ENCODE measurements around the gene NCLN.
A peak's percentile ranks its signal among the peaks of the same experiment; 100 is the strongest.
"Not testable (repeated sequence)": the region's sequence is repeated elsewhere in the genome, so short reads cannot be mapped to it uniquely, and the experiment has no call there.

The NCLN gene

DNA sequence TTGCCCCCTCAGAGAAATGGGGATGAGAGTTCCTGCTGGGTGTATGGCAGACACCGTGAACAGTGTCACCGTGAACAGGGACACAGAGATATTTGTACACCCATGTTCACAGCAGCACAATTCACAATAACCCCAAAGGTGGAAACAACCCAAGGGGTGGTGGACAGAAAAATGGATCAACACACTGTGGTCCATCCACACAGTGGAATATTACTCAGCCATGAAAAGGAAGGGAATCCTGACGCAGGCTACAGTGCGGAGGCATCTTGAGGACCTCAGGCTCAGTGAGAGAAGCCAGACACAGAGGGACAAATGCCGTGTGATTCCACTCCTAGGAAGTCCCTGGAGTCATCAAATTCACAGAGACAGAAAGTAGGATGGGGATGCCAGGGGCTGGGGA, 31.1 kb downstream of the NCLN start:
- TF ChIP-seq, protein P1, sequence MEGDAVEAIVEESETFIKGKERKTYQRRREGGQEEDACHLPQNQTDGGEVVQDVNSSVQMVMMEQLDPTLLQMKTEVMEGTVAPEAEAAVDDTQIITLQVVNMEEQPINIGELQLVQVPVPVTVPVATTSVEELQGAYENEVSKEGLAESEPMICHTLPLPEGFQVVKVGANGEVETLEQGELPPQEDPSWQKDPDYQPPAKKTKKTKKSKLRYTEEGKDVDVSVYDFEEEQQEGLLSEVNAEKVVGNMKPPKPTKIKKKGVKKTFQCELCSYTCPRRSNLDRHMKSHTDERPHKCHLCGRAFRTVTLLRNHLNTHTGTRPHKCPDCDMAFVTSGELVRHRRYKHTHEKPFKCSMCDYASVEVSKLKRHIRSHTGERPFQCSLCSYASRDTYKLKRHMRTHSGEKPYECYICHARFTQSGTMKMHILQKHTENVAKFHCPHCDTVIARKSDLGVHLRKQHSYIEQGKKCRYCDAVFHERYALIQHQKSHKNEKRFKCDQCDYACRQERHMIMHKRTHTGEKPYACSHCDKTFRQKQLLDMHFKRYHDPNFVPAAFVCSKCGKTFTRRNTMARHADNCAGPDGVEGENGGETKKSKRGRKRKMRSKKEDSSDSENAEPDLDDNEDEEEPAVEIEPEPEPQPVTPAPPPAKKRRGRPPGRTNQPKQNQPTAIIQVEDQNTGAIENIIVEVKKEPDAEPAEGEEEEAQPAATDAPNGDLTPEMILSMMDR (IDR thresholded peaks at IDR 0.05; ENCODE audit: extremely low read depth, missing control alignments): no peak
- no peak for DNase-seq (ENCODE audit: low spot score)

DNA sequence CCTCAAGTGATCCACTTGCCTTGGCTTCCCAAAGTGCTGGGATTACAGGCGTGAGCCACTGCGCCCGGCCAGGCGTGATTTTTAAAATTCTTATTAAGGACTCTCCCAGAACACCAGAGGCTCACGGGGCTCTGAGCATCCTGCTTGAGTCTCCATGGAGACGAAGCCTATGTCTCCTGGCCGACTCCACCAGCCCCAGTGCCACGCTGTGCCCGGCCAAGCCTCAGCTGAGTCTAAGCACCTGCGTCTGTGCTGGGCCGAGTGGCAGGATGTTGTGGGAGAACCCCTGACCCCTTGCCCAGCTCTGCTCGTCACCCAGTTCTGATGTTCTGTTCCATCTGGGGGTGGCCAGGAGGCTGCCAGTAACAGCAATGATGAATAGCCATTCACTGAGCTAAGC, 34.8 kb downstream of the NCLN start:
- TF ChIP-seq, protein P1 (IDR thresholded peaks at IDR 0.05; ENCODE audit: extremely low read depth, missing control alignments): no peak
- no peak for DNase-seq (ENCODE audit: low spot score)

DNA sequence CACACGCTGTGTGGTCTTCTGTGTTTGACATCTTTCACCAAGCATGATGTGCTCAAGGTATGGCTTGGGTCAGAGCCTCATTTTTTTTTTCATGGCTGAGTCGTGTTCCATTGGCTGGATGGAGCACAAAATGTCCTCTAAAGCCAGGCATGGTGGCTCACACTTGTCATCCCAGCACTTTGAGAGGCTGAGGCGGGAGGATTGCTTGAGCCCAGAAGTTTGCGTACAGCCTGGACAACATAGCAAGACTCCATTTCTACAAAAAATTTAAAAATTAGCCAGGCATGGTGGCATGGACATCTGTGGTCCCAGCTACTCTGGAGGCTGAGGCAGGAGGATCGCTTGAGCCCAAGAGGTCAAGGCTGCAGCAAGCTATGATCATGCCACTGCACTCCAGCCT, 35.8 kb downstream of the NCLN start:
- not testable (repeated sequence) for DNase-seq (ENCODE audit: low spot score)

DNA sequence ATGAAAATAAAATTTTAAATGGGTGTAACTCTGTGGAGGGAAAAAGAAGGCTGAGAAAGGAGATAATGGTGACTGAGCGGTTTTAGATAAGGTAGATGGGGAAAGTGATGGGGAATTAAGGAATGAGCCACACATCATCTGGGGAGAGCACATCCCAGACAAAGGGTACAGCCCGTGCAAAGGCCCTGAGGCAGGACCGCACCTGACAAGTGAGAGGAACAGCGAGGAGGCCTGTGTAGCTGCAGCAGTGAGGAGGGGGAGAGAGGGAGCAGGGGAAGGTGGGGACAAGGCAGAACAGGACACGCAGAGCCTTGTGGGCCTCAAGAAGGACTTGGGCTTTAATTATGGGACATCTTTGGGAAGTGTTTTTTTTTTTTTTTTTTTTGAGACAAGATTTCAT, 37.0 kb downstream of the NCLN start:
- peak; percentile 13 for DNase-seq (ENCODE audit: low spot score)
- TF ChIP-seq, protein P1 (IDR thresholded peaks at IDR 0.05; ENCODE audit: extremely low read depth, missing control alignments): no peak

DNA sequence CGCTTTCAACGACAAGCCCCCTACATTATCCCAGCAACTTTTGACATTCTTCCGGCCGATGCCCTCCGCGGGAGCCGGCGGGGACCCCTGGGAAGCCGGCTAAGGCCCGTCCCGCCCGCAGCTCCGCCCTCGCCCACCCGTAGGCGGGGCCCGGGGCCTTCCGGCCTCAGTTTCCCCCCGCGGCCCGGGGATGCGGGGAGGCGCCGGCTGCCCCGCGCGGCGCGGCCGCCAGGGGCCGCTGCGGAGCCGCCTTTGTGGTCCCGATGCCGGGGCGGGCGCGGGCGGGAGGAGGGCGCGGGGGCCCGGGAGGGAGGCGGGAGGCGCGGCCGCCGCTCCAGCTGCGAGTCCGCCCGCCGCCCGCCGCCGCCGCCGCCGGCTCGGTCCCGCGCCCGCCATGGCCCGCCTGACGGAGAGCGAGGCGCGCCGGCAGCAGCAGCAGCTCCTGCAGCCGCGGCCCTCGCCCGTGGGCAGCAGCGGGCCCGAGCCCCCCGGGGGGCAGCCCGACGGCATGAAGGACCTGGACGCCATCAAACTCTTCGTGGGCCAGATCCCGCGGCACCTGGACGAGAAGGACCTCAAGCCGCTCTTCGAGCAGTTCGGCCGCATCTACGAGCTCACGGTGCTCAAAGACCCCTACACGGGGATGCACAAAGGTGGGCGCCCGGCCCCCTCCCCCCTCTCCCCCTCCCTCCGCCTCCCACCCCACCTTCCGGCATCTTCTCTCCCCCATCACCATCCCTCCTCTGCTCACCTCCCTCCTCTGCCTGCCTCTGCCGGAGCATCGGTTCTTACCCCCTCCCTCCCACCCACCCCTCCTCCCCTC, 38.8 kb downstream of the NCLN start, which contains the start of gene CELF5:
Gene CELF5, plus strand, starts transcription at position 316 of the 823 bp plus-strand sequence. Its CDS starts 79 bp downstream, at position 395.
- DNase-seq (ENCODE audit: low spot score): peak; percentile 94
- TF ChIP-seq, protein P1 (IDR thresholded peaks at IDR 0.05; ENCODE audit: extremely low read depth, missing control alignments): peak; percentile 60

DNA sequence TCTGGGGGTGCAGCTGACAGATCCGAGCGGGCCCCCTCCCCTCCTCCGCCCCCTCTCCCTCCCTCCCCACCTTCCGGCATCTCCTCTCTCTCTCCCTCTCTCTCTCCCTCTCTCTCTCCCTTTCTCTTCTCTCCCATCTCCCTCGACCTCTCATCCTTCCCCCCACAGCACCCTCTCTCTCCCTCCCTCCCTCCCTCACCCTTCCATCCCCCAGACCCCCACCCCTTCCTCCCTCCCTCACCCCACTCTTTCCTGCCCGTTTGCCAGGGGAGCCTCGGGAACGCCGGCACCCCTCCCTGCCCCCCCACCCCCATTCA, 39.4 kb downstream of the NCLN start:
- DNase-seq (ENCODE audit: low spot score): no peak

DNA sequence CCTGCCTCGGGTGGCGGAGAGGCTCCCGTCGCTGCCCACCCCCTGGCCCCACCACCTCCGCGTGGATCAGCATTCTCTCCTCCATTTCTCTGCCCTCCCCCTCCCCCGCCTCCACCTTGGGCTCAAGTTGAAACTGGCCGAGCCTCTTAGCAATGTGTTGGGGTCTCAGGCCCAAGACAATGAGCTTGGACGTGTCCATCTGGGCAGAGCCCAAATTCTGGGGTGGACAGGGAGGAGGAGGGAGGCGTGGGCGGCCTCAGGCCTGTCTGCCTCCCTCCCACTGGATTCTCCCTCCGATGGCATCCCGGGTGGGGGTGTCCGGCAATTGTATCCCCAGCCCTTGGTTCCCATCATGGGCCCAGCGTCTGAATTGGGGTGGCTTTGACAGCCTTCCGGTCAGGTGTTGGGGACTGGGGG, 40.0 kb downstream of the NCLN start:
- TF ChIP-seq, protein P1 (IDR thresholded peaks at IDR 0.05; ENCODE audit: extremely low read depth, missing control alignments): no peak
- DNase-seq (ENCODE audit: low spot score): peak; percentile 40

More for the DNA sequence above, 39.4 kb downstream of the NCLN start:
- TF ChIP-seq, protein P1 (IDR thresholded peaks at IDR 0.05; ENCODE audit: extremely low read depth, missing control alignments): no peak
